ENCODE measurements around the gene COL1A1.

COL1A1 gene

GRCh38 chr17:50186661-50187393 is 14.6 kb downstream of the COL1A1 start:
- DNase-seq (ENCODE audit: low read depth, low spot score) = no peak

GRCh38 chr17:50185631-50186471 is 15.6 kb downstream of the COL1A1 start:
- no peak for DNase-seq (ENCODE audit: low read depth, low spot score)

DNA sequence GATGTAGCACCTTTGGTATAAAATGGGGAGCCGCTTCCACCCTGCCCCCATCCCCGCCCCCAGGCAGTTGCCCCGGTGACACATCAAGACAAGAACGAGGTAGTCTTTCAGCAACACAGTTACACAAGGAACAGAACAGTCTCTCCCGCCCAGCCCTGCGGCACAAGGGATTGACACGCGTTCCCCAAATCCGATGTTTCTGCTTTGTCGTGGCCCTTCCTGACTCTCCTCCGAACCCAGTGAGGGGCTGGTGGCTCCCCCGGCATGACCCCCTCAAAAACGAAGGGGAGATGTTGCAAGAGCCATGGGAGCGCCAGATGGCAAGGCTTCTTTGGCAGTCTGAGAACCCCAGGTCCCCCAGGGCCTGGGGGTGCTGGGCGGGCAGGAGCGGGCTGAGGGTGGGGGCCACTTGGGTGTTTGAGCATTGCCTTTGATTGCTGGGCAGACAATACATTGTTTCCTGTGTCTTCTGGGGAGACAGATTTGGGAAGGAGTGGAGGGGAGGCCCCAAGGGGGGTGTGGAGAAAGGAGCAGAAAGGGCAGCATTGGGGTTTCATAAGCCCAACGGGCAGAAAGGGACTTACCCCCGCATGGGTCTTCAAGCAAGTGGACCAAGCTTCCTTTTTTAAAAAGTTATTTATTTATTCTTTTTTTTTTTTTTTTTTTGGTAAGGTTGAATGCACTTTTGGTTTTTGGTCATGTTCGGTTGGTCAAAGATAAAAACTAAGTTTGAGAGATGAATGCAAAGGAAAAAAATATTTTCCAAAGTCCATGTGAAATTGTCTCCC is 16.6 kb downstream of the COL1A1 start:
- DNase-seq (ENCODE audit: low read depth, low spot score) = no peak

DNA sequence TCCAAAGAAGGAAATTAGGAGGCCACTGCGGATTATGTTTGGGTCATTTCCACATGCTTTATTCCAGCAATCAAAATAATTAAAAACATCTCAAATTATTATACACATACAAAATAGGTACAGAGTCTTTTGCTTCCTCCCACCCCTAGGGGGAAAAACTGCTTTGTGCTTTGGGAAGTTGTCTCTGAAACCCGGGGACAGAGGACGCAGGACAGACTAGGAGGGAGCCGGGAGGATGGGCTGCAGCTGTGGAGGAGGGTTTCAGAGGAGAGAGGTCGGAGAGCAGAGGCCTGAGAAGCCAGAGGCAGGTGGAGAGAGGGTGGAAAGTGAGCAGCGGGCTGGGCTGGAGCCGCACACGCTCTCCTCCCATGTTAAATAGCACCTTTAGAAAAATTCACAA is 17.4 kb downstream of the COL1A1 start:
- DNase-seq (ENCODE audit: low read depth, low spot score) = no peak

- DNase-seq (ENCODE audit: low read depth, low spot score) = no peak
Measured at GRCh38 chr17:50183421-50183994, 17.9 kb downstream of the COL1A1 start.

GRCh38 chr17:50182783-50183420 is 18.5 kb downstream of the COL1A1 start:
- DNase-seq (ENCODE audit: low read depth, low spot score) = no peak

- no peak for DNase-seq (ENCODE audit: low read depth, low spot score)
Measured at GRCh38 chr17:50181591-50182560, 19.6 kb downstream of the COL1A1 start.

DNA sequence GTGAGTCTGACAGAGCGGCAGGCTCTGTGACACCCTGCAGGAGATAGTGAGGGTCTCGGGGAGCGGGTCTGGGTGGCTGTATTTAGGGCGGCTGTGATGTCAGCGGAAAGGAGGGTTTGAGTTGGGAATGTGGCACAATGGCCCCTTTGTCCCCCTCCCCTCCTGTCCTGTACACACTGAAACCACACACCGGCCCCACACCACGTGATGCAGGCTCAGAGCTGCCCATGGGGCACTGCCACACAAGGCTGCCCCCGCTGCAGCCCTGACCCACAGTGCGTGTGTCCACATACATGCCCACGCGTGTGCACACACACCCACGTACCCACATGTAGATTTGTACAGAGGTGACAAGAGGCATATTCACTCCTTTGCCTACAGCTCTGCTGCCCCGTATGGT is 20.3 kb downstream of the COL1A1 start:
- DNase-seq (ENCODE audit: low read depth, low spot score) = no peak

DNA sequence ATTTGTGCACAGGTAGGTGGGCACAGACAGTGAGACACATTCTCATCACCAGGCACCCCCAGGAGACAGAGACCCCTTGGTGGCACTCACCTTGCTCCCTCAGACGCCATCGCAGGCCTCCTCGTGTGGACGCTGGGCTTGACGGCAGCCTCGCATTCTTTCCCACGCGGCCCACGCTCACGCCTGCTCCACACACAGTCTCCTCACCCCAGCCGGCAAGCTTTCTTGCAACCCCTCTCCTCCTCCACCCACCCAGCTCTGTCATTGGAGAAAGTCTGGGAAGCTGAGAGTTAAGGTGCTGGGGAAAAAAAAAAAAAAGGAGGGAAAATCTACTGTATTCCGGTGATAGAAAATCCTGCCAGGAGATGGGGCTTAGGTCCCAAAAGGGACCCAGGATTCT is 20.8 kb downstream of the COL1A1 start:
- DNase-seq (ENCODE audit: low read depth, low spot score) = no peak

- DNase-seq (ENCODE audit: low read depth, low spot score) = no peak
Measured at GRCh38 chr17:50180111-50180510, 21.3 kb downstream of the COL1A1 start.

GRCh38 chr17:50177983-50178834 is 23.2 kb downstream of the COL1A1 start:
- no peak for DNase-seq (ENCODE audit: low read depth, low spot score)

DNA sequence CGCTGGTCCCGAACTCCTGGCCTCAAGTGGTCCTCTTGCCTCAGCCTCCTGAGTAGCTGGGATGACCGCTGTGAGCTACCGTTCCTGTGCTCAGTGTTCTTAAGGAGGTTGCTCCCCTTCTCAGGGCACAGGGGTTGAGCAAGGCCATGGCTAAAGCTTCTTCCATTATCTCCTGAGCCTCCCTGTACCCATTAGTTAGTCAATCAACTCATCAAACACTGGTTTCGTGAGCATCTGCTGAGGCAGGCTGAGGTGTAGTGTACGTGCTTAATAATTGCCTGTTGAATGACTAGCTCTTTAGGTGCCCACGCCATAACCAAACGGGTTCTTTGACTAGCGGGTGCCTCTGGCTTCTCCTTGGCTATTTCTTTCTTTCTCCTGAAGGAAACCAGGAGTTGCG is 24.0 kb downstream of the COL1A1 start:
- no peak for DNase-seq (ENCODE audit: low read depth, low spot score)

DNA sequence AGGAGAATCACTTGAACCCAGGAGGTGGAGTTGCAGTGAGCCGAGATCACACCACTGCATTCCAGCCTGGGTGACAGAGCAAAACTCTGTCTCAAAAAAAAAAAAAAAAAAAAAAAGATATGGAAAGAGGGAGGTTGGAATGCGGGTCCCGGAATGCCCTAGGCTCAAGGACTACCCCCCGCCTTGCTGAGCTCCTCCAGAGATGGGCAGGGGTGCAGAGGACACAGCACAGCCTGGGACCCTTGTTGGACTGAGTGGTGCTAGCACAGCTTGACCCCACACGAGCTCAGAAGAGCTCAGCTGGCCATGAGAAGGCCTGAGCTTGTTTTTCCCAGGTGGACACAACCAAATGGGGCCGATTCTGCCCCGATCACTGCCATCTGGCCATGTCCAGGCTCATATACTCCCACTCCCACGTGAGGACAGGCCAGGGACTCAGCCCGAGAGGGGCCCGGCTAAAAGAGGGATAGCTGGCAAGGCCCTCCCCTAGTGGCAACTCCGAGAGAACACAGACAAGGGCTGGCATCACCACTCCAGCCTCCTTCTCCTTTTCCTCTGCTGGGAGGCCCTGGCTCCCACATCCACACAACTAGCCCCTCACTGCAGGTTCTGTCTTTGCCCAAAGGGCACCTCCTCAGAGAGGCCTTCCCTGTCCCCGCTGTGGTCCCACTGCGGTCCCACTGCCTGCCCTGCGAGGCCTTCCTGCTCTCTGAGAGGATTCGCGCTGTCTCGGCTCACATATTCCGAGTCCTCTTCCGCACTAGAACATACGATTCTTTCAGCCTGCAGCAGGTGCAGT is 24.7 kb downstream of the COL1A1 start:
- DNase-seq (ENCODE audit: low read depth, low spot score) = no peak

DNA sequence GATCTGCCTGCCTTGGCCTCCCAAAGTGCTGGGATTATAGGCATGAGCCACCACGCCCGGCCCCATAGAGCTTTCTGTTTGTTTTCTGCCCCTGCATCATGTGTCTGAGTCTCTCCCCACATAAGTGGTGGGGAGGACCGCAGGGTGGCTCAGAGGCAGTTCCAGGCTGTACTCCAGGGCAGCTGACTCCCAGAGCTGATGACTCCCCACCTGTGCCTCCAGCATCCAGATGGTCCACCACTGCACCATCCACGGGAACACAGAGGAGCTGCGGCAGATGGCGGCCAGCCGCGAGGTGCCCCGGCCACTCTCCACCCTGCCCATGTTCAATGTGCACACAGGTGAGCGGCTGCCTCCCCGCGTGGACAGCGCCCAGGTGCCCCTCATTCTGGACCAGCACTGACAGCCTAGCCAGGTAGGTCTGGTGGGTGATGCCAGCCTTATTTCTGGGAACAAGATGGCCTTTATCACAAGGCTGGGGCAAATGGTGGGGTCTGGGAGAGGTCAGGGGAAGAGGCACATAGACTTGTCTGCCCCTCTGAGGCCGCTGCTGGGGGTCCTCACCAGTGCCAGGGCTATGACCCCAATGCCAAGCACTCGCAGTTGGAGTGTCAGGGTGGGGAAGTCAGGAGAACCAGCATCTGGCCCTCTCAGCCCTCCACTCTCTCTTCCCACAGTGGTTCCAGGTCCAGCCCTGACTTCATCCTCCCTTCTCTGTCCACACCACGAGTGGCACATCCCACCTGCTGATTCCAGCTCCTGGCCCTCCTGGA is 26.2 kb downstream of the COL1A1 start:
- no peak for DNase-seq (ENCODE audit: low read depth, low spot score)

- no peak for DNase-seq (ENCODE audit: low read depth, low spot score)
Measured at GRCh38 chr17:50174444-50174843, 27.0 kb downstream of the COL1A1 start.

GRCh38 chr17:50173335-50173941 is 28.0 kb downstream of the COL1A1 start:
- no peak for DNase-seq (ENCODE audit: low read depth, low spot score)

GRCh38 chr17:50172936-50173334 is 28.5 kb downstream of the COL1A1 start:
- DNase-seq (ENCODE audit: low read depth, low spot score) = no peak
